ENCODE results near the gene SF3B4.

Gene SF3B4

DNA sequence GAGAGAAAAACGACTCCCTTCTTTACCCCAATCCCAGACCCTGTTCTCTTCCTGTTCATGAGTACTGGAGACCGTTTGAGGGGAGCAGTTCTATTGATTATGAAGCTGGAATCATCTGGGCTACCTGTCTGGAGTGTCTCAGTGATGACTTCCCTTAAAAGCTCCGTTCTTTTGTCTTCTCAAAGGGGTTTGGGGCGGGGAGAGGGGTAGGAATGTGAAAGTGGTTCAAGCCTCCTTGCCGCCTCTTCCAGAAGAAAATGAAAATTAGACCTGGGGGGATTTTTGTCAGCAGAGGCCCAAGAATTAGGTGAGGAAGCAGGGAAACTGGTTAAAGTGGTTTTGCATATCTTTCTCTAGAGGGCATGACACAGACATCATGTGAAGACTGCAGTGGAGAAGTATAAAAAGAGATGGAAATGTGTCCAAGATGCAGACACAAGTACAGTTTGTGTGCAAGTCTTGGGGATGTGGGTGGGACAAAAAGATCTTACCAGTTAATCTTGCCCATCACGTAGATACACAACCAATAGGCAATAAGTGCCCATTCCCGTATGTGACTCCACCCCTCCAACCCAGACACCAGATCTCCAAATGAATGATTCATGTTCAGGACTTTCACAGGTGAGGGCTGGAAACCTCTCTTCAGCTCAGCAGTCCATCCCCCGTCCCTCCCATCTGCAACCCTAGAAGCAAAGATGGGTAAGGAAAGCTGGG is 9.5 kb upstream of the SF3B4 start:
- DNase-seq (ENCODE audit: low read depth), result no peak

DNA sequence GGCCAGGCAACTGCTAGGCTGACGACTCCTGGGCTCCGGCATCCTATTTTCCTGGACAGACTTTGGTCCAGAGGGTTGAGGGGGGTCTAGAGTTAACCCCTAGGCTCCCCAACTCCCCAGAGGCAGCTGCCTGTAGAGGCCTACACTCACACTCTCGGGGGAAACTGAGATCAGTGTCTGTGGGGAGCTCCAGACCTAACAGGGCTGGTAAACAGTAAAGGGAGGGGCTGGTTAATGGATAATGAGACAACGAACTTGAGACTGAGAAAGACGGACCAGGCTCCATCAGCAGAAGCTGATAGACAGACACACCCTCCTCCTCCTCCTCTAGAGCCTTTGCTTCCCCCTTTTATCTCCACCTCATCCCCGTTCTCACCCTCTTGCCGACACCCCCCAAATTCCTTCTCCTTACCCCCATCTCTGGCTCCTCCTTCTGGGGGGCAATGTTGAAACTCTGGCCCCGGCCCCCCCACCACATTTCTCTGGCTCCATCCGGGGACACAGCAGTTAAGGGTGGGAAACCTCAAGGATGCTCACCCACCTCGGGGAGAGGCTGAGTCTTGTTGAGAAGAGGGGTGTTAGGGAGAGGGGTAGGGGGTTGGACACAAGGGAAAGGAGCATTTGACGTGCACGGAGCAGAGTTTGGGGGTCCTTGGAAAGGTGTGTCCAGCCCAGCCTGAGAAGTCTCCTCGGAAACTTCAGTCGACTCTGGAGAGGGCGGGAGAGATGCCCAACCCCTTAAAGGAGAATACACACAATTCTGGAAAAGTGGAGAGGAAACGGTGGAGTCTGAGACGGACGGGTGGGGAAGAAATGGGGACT is 8.8 kb upstream of the SF3B4 start, which contains the start of gene MTMR11:
Gene MTMR11, minus strand, starts transcription at position 710 of the 822 bp plus-strand sequence. Its CDS starts 232 bp downstream, at position 478.
- no peak for TF ChIP-seq POLR2A (IDR thresholded peaks at IDR 0.05; ENCODE audit: extremely low read depth, insufficient read length)
- TF ChIP-seq MYC (IDR thresholded peaks at IDR 0.05; ENCODE audit: low read depth, low read length), result no peak
- TF ChIP-seq, protein P1, sequence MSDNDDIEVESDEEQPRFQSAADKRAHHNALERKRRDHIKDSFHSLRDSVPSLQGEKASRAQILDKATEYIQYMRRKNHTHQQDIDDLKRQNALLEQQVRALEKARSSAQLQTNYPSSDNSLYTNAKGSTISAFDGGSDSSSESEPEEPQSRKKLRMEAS (IDR thresholded peaks at IDR 0.05; ENCODE audit: low read depth, low read length), result no peak
- TF ChIP-seq, protein P2, sequence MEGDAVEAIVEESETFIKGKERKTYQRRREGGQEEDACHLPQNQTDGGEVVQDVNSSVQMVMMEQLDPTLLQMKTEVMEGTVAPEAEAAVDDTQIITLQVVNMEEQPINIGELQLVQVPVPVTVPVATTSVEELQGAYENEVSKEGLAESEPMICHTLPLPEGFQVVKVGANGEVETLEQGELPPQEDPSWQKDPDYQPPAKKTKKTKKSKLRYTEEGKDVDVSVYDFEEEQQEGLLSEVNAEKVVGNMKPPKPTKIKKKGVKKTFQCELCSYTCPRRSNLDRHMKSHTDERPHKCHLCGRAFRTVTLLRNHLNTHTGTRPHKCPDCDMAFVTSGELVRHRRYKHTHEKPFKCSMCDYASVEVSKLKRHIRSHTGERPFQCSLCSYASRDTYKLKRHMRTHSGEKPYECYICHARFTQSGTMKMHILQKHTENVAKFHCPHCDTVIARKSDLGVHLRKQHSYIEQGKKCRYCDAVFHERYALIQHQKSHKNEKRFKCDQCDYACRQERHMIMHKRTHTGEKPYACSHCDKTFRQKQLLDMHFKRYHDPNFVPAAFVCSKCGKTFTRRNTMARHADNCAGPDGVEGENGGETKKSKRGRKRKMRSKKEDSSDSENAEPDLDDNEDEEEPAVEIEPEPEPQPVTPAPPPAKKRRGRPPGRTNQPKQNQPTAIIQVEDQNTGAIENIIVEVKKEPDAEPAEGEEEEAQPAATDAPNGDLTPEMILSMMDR (IDR thresholded peaks at IDR 0.05; ENCODE audit: low read depth, low read length), result no peak
- H3K4me3 ChIP-seq (ENCODE audit: low read depth, low read length), result no peak within 1 kb of the TSS
- no peak for DNase-seq (ENCODE audit: low read depth)

More for the DNA sequence above, 9.5 kb upstream of the SF3B4 start:
- no peak overlapping the region for H3K4me3 ChIP-seq (ENCODE audit: low read depth, low read length)
- no peak for TF ChIP-seq POLR2A (IDR thresholded peaks at IDR 0.05; ENCODE audit: extremely low read depth, insufficient read length)
- TF ChIP-seq, protein P1 (IDR thresholded peaks at IDR 0.05; ENCODE audit: low read depth, low read length), result no peak
- TF ChIP-seq, protein P2 (IDR thresholded peaks at IDR 0.05; ENCODE audit: low read depth, low read length), result no peak
- TF ChIP-seq MYC (IDR thresholded peaks at IDR 0.05; ENCODE audit: low read depth, low read length), result no peak

DNA sequence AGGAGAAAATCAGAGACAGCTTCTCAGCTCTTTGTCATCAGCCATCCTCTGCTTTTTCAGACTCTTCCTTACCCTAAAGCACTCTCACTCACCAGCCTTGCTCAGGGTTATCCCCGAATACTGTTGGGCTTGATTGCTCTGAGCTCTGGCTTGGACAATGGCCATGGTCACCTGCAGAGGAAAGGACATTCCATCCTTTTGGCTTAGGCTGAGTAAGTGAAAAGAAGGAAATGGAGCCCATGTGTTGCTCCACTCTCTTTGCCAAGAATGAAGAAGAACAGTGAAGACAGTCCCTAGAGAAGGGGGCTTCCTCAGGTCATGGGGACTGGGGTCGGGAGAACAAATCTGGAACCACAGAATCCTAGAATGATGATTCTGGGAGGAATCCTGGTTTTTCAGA is 6.8 kb upstream of the SF3B4 start:
- no peak overlapping the region for H3K4me3 ChIP-seq (ENCODE audit: low read depth, low read length)
- DNase-seq (ENCODE audit: low read depth), result no peak
- TF ChIP-seq, protein P2 (IDR thresholded peaks at IDR 0.05; ENCODE audit: low read depth, low read length), result no peak
- TF ChIP-seq, protein P1 (IDR thresholded peaks at IDR 0.05; ENCODE audit: low read depth, low read length), result no peak
- no peak for TF ChIP-seq MYC (IDR thresholded peaks at IDR 0.05; ENCODE audit: low read depth, low read length)
- no peak for TF ChIP-seq POLR2A (IDR thresholded peaks at IDR 0.05; ENCODE audit: extremely low read depth, insufficient read length)

DNA sequence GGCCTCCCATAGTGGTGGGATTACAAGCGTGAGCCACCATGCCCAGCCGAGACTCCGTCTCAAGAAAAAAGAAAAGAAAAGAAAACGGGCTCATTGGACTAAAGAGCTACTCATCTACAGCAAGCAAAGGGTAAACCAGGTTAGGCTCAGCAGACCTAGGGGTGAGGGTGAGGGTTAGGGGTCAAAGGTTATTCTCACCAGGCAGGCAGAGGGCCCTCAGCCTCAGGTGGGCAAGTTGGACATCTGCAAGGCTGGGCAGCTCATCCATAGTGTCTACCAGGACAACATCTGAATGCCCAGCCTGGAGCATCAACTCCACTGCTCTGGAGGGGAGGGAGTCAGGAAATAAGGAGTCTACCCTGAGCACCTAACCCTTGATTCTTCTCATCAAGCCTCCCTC is 5.6 kb upstream of the SF3B4 start:
- TF ChIP-seq, protein P1 (IDR thresholded peaks at IDR 0.05; ENCODE audit: low read depth, low read length), result no peak
- TF ChIP-seq MYC (IDR thresholded peaks at IDR 0.05; ENCODE audit: low read depth, low read length) (no peak), POLR2A (IDR thresholded peaks at IDR 0.05; ENCODE audit: extremely low read depth, insufficient read length) (no peak)
- TF ChIP-seq, protein P2 (IDR thresholded peaks at IDR 0.05; ENCODE audit: low read depth, low read length), result no peak
- DNase-seq (ENCODE audit: low read depth), result no peak
- H3K4me3 ChIP-seq (ENCODE audit: low read depth, low read length), result no peak overlapping the region

DNA sequence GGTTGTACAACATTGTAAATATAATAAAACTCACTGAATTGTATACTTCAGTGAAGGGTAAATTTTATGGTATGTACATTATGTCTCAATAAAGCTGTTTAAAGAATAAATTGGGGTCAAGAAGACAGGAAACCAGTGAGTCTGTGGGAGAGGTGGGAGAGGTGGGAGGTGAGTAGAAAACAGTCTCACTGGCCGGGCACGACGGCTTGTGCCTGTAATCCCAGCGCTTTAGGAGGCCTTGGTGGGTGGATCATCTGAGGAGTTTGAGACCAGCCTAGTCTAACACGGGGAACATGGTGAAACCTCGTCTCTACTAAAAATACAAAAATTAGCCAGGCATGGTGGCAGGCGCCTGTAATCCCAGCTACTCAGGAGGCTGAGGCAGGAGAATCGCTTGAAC is 4.9 kb upstream of the SF3B4 start:
- no peak for DNase-seq (ENCODE audit: low read depth)
- TF ChIP-seq POLR2A (IDR thresholded peaks at IDR 0.05; ENCODE audit: extremely low read depth, insufficient read length), result no peak
- TF ChIP-seq, protein P1 (IDR thresholded peaks at IDR 0.05; ENCODE audit: low read depth, low read length), result no peak
- H3K4me3 ChIP-seq (ENCODE audit: low read depth, low read length), result no peak overlapping the region
